ENCODE data around the gene ATXN1L.
"Not testable (repeated sequence)": the region's sequence is repeated elsewhere in the genome, so short reads cannot be mapped to it uniquely, and the experiment has no call there.

ATXN1L gene

GRCh38 chr16:71894921-71895678 is 49.3 kb downstream of the ATXN1L start, which contains the start of gene IST1:
Gene IST1, plus strand, starts transcription at chr16:71895531. Its CDS starts 20,110 bp downstream, at chr16:71915641.
- DNase-seq (ENCODE audit: low read depth) = peak; percentile 95

- no peak for DNase-seq (ENCODE audit: low read depth)
These were observed 50.0 kb downstream of the ATXN1L start for GRCh38 chr16:71895679-71896365.

GRCh38 chr16:71896764-71897368 is 51.1 kb downstream of the ATXN1L start:
- DNase-seq (ENCODE audit: low read depth) = no peak

- no peak for DNase-seq (ENCODE audit: low read depth)
These were observed 53.4 kb downstream of the ATXN1L start for GRCh38 chr16:71899171-71899570.

DNA sequence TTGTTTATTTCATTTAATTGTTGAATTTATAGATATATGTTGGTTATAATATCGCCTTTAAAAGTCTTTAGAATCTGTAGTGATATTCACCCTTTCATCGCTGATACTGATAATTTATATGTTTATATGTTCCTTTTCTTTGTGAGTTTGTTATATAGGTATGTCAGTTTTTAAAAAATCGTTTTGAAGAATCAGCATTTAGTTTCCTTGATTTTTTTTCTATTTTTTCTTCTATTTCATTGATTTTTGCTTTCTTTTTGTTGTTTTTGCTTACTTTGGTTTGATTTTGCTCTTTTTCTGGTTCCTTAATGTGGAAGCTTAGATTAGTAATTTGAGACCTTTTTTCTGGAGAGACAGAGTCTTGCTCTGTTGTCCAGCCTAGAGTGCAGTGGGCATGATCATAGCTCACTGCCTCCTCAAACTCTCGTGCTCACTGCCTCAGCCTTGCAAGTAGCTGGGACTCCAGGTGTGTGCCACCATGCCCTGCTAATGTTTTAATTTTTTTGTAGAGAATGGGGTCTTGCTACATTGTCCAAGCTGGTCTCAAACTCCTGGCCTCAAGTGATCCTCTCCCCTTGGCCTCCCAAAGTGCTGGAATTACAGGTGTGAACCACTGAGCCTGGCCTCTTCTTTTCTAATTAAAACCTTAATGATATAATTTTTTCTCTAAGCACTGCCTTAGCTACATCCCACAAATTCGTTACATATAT is 57.0 kb downstream of the ATXN1L start:
- no peak for DNase-seq (ENCODE audit: low read depth)

GRCh38 chr16:71903608-71904007 is 57.8 kb downstream of the ATXN1L start:
- DNase-seq (ENCODE audit: low read depth) = no peak

DNA sequence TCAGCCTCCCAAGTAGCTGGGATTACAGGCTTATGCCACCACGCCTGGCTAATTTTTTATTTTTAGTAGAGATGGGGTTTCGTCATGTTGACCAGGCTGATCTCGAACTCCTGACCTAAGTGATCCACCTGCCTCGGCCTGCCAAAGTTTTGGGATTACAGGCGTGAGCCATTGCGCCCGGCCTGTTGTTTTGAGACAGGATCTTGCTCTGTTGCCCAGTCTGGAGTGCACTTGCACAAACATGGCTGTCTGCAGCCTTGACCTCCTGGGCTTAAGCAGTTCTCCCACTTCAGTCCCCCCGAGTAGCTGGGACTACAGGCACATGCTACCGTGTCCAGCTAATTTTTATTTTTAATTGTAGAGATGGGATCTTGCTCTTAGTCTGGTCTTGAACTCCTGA is 58.5 kb downstream of the ATXN1L start:
- no peak for DNase-seq (ENCODE audit: low read depth)

- DNase-seq (ENCODE audit: low read depth) = not testable (repeated sequence)
These were observed 60.0 kb downstream of the ATXN1L start for GRCh38 chr16:71905765-71906164.
